HPDE6-E6E7 (cell line): ENCODE measurements around the gene ZDHHC5.

ENCODE experiments used
- DNase-seq: peaks from one replicate; pipeline ENCODE4 v3.0.0; 2011; ENCODE audit warnings: missing footprints; ENCODE audit errors: extremely low spot score

Gene ZDHHC5

GRCh38 chr11:57729479-57729878 is 61.6 kb downstream of the ZDHHC5 start:
- DNase-seq, result no peak

DNA sequence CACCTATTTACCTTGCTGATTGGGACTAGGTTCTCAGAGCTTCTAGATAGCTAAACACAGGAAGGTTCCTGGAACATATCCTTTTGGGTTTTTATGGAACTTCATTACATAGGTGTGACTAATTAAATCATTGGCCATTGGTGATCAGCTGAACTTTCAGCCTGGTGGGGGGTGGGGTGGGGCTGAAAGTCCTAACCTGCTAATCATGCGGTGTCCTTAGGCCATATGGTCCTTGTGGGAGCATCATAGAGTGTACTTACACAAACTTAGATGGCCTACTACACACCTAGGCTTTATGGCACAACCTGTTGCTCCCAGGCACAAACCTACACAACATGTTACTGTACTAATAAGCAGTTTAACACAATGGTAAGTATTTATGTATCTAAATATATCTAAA is 64.7 kb downstream of the ZDHHC5 start:
- DNase-seq, result no peak

GRCh38 chr11:57735619-57736298 is 67.8 kb downstream of the ZDHHC5 start:
- DNase-seq, result no peak

GRCh38 chr11:57741132-57742086 is 73.5 kb downstream of the ZDHHC5 start, which contains the start of gene SELENOH:
Gene SELENOH (plus strand): TSS chr11:57741491. CDS start chr11:57741596, 105 bp downstream.
- DNase-seq, result peak; percentile 94

DNA sequence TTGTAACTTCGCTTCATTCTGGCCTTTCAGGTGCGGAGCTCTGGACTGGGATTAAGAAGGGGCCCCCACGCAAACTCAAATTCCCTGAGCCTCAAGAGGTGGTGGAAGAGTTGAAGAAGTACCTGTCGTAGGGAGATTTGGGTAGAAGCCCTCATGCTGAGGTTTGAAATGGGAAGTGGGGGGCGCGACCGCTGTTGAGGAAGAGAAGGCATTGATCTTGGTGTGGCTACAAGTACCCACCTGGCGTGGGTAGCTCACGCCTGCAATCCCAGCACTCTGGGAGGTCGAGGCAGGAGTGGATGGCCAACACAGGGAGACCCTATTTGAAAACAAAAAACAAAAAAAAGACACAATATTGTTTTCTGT is 74.2 kb downstream of the ZDHHC5 start:
- DNase-seq, result no peak

DNA sequence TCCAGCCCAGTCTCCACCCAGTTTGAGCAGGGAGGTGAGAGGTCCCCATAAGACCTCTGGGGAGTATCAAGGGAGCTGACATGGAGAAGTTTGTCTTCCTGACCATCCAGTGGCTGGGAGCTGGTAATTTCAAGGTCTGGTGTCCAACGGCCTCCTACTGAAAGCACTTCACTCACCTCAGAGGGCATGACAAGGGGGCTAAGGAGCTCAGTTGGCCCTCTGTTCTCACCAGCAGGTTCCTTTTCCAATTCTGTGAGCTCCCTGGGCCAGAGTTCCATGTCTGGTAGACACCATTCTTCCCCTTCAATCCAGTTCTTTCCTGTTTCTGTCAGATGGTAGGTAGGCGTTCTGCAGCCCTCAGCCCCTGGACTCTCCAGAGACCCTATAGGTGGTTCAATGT is 76.4 kb downstream of the ZDHHC5 start:
- DNase-seq, result no peak

- DNase-seq, result no peak
Measured at GRCh38 chr11:57745206-57745605, 77.3 kb downstream of the ZDHHC5 start.

GRCh38 chr11:57746920-57747319 is 79.0 kb downstream of the ZDHHC5 start:
- DNase-seq, result no peak
